Right lobe of liver (tissue), 6 donors: Measurements from ENCODE around the gene RAB30. TPM values are rescaled to one million over a fixed set of nuclear protein-coding genes. Genes with fewer than 3 reads are reported as not detected.

ENCODE experiments used
- ATAC-seq, 4 donors: fragments of 200-7000 bp; cut with Tn5 transposase; one replicate each; pipeline ENCODE4 v1.9.1; 2020; ENCODE audit warnings: mild to moderate bottlenecking in 4 of 4, moderate library complexity in 4 of 4
- DNase-seq, 3 donors: peaks; one replicate each; pipeline ENCODE4 v3.0.0-alpha.2; 2020
- H3K27ac ChIP-seq, 3 donors: fragments of 200-600 bp; one replicate each; pipeline ENCODE4 v1.8.0; 2022
- H3K27me3 ChIP-seq, 2 donors: fragments of 200-600 bp; one replicate each; pipeline ENCODE4 v1.8.0; 2022
- H3K36me3 ChIP-seq, 4 donors: fragments of 200-600 bp; sonication (generic) in 1 of 4; one replicate each; pipeline versions ENCODE4 v1.5.1 to v1.8.0; 2017 to 2022; ENCODE audit warnings: control low read depth in 1 of 4
- H3K4me1 ChIP-seq, 4 donors: fragments of 200-600 bp; sonication (generic) in 1 of 4; one replicate each; pipeline versions ENCODE4 v1.5.1 to v1.8.0; 2017 to 2022; ENCODE audit warnings: control low read depth in 1 of 4
- H3K4me3 ChIP-seq, 3 donors: fragments of 200-600 bp; one replicate each; pipeline ENCODE4 v1.8.0; 2022
- H3K9me3 ChIP-seq, 4 donors: fragments of 200-600 bp; sonication (generic) in 1 of 4; one replicate each; pipeline versions ENCODE4 v1.5.1 to v1.8.0; 2017 to 2022; ENCODE audit warnings: control low read depth in 1 of 4
- POLR2A ChIP-seq: fragments of 450-650 bp; IDR thresholded peaks from one replicate; pipeline ENCODE4 v1.6.1; 2017; ENCODE audit warnings: antibody characterized with exemption, mild to moderate bottlenecking
- WGBS: methylation state at CpG from one replicate; pipeline ENCODE4 v1.1.6; 2018; ENCODE audit warnings: low coverage, low lambda C conversion rate; ENCODE audit not compliant: insufficient coverage; ENCODE audit errors: missing lambda C conversion rate; 5-methylcytosine and 5-hydroxymethylcytosine counted together
- intact Hi-C, 2 donors: fragments of 100-400 bp; cut with DNase I; formaldehyde crosslinking; loops; one replicate each; pipeline versions ENCODE4 v1.11.2 to v1.14.1; 2022
- small RNA-seq, 2 experiments: library from RNA; depleted of rRNA; stranded (forward); fragments of <200 nt; gene quantifications; one replicate each; pipeline ENCODE3, GENCODE V24; 2016
- total RNA-seq, 6 experiments: library from RNA; depleted of rRNA in 2 of 6; stranded (reverse); fragments of >200 nt in 2 of 6; fragmentation: NEBNext Ultra II Directional in 3 of 6; extraction: Animal tissue kit (Norgen Biotek cat#: 25700) in 3 of 6; gene quantifications; one replicate each; pipeline versions ENCODE4 v1.1.0 to v1.2.4, GENCODE V29; 2016 to 2023
- TF ChIP-seq, protein P1 (sequence below), 4 donors: fragments of 200-600 bp in 3 of 4; fragments of 450-650 bp in 1 of 4; IDR thresholded peaks; one replicate each; pipeline versions ENCODE4 v1.5.1 to v1.8.0; 2016 to 2022; ENCODE audit warnings: antibody characterized with exemption in 4 of 4, mild to moderate bottlenecking in 2 of 4
- donor health status: DM: no; HTN: yes; CAD: no.
- donor health status: DM: no; HTN: no; CAD: no.
- donor health status: DM: no; HTN: no; CAD: no.
- donor health status: DM: no; HTN: yes; CAD: no.
- donor health status: DM: no; HTN: yes; CAD: no.

RAB30 gene
- total RNA-seq, 6 experiments from 2014 or later = 4.1 to 9.6 (median 6.7) TPM

DNA sequence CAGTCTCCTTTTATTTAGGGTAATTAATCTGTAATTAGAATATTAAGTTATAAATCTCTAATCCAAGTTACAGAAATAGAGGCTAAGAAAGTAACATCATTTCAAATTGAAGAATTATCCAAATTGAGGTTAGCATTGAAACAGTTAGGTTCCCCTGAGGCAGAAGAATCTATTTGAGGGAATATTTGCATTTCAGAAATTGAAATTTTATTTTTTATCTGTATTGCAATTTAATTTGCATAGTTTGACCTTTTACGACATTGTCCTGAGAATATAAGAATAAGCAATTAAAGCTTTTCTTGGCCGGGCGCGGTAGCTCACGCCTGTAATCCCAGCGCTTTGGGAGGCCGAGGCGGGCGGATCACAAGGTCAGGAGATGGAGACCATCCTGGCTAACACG is 142.6 kb downstream of the RAB30 start:
- H3K36me3 ChIP-seq = no peaks in the 10 kb centered on the region
- no peaks in the 10 kb centered on the region for H3K9me3 ChIP-seq
- intact Hi-C loops = no loop called here
- ATAC-seq (no peak), DNase-seq (no peak)
- TF ChIP-seq POLR2A = no peak
- TF ChIP-seq, protein P1, sequence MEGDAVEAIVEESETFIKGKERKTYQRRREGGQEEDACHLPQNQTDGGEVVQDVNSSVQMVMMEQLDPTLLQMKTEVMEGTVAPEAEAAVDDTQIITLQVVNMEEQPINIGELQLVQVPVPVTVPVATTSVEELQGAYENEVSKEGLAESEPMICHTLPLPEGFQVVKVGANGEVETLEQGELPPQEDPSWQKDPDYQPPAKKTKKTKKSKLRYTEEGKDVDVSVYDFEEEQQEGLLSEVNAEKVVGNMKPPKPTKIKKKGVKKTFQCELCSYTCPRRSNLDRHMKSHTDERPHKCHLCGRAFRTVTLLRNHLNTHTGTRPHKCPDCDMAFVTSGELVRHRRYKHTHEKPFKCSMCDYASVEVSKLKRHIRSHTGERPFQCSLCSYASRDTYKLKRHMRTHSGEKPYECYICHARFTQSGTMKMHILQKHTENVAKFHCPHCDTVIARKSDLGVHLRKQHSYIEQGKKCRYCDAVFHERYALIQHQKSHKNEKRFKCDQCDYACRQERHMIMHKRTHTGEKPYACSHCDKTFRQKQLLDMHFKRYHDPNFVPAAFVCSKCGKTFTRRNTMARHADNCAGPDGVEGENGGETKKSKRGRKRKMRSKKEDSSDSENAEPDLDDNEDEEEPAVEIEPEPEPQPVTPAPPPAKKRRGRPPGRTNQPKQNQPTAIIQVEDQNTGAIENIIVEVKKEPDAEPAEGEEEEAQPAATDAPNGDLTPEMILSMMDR (IDR thresholded peaks at IDR 0.05) = no peak
- H3K27ac ChIP-seq = no peak overlapping the region
- no peaks in the 10 kb centered on the region for H3K27me3 ChIP-seq
- no peaks in the 10 kb centered on the region for H3K4me1 ChIP-seq
- 93% methylated on average over 6 of the region's 10 CpGs for WGBS
- H3K4me3 ChIP-seq = no peak overlapping the region

DNA sequence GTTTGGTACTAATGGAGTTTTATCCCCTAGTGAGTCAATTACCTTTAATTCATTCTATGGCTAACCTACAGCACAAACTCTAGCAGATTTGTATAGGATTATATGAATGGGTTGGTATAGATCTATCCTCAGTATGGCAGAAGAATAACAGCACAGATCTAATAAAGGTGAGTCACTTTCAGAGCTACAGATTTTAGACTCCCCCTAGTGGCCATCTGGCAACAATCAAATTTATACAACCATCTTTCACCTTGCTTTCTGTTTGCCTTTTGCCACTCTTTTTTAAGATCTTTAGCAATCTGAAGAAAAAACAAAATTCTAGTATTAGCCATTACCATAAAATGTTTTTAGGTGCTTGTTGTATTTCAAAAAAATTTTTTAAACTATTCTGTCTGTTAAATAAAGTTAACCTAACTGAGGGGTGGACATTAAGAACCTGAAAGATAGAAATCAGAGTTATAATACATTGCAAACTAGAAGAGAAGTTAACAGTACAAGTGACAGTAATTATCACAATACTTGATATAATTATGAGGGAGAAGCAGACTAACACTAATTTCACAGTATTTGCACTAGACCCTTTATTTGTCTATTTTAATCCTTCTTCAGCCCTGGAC is 144.3 kb downstream of the RAB30 start:
- TF ChIP-seq POLR2A = no peak
- TF ChIP-seq, protein P1 (IDR thresholded peaks at IDR 0.05) = peak; percentile 76 to 86 (median 84)
- intact Hi-C loops = no loop called here
- DNase-seq (no peak), ATAC-seq (peak; percentile 84 to 94 (median 88))
- Histone ChIP-seq H3K4me1 (no peaks in the 10 kb centered on the region), H3K4me3 (no peak overlapping the region), H3K27me3 (no peaks in the 10 kb centered on the region), H3K9me3 (no peaks in the 10 kb centered on the region), H3K36me3 (no peaks in the 10 kb centered on the region), H3K27ac (no peak overlapping the region)

DNA sequence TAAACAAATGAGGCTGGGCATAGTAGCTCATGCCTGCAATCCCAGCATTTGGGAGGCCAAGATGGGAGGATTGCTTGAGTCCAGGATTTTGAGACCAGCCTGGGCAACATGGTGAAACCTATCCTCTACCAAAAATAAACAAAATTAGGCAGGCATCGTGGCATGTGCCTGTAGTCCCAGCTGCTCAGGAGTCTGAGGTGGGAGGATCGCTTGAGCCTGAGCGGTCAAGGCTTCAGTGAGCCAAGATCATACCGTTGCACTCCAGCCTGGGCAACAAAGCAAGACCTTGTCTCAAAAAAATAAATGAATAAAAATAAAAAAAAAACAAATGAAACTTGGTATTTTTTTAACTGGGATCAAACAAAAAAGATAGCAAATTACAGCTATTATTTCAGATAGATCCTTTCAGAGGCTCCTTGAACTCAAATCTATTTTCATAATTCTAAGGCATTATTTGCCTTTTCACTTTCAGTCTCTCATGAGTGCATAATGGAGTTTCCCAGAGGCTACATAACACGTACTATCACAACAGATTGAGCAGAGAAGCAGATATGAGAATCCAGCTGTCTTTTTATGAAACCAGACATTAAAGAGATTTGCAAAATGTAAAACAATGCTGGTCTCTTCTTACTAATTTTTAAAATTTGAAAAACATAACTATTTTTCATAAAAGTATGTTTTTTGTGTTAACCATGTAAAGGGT is 147.0 kb downstream of the RAB30 start:
- DNase-seq = no peak
- WGBS = 89% methylated on average over 5 of the region's 5 CpGs
- H3K4me1 ChIP-seq = no peaks in the 10 kb centered on the region
- intact Hi-C loops = no loop called here
- no peak overlapping the region for H3K27ac ChIP-seq
- no peak for TF ChIP-seq POLR2A
- TF ChIP-seq, protein P1 (IDR thresholded peaks at IDR 0.05) = no peak
- no peaks in the 10 kb centered on the region for H3K27me3 ChIP-seq
- H3K36me3 ChIP-seq = no peaks in the 10 kb centered on the region
- ATAC-seq = no peak
- no peaks in the 10 kb centered on the region for H3K9me3 ChIP-seq
- no peak overlapping the region for H3K4me3 ChIP-seq

Small RNA genes within 50 kb of the gene (small RNA-seq; reads per million reads assigned to genes)
- 0 reads per million in 2 experiments for gene SNORA70E

Other genes starting within 250 kb of the RAB30 start
- 10 to 100 TPM; 35.4 to 84.9 (median 49.4) TPM for gene PRCP, start 171.5 kb downstream of the RAB30 start, total RNA-seq
- 1 to 10 TPM in 3 of 6 experiments, under 1 TPM in 3; 0.83 to 3.1 (median 1.2) TPM for gene DDIAS, start 170.2 kb downstream of the RAB30 start, total RNA-seq
- 10 to 100 TPM; 16.0 to 23.1 (median 18.9) TPM for gene PCF11, start 85.2 kb upstream of the RAB30 start, total RNA-seq
- 1 to 10 TPM; 3.2 to 5.9 (median 3.6) TPM for gene ANKRD42, start 121.8 kb upstream of the RAB30 start, total RNA-seq
- 10 to 100 TPM; 16.8 to 29.0 (median 18.1) TPM for gene CCDC90B, start 214.5 kb upstream of the RAB30 start, total RNA-seq